GM21529 (cell line): ENCODE measurements around the gene CAMK1D.

Experiments used
- ATAC-seq: cut with Tn5 transposase; IDR thresholded peaks from one replicate; pipeline ENCODE4 v1.9.1; 2021; ENCODE audit not compliant: unreplicated experiment

Gene CAMK1D

GRCh38 chr10:12589291-12589690, 239.9 kb downstream of the CAMK1D start:
- no peak for ATAC-seq

- ATAC-seq, result no peak
These were observed 240.4 kb downstream of the CAMK1D start for GRCh38 chr10:12589791-12590190.

- no peak for ATAC-seq
These were observed 241.6 kb downstream of the CAMK1D start for GRCh38 chr10:12590675-12591659.

GRCh38 chr10:12592967-12593366, 243.6 kb downstream of the CAMK1D start:
- no peak for ATAC-seq

- no peak for ATAC-seq
These were observed 245.1 kb downstream of the CAMK1D start for GRCh38 chr10:12594448-12594944.

- no peak for ATAC-seq
These were observed 246.7 kb downstream of the CAMK1D start for GRCh38 chr10:12595936-12596576.

- no peak for ATAC-seq
These were observed 247.8 kb downstream of the CAMK1D start for GRCh38 chr10:12597176-12597575.

- ATAC-seq, result no peak
These were observed 248.7 kb downstream of the CAMK1D start for GRCh38 chr10:12597788-12598765.

- ATAC-seq, result no peak
These were observed 251.3 kb downstream of the CAMK1D start for GRCh38 chr10:12600652-12601051.

GRCh38 chr10:12602521-12602920, 253.2 kb downstream of the CAMK1D start:
- no peak for ATAC-seq

GRCh38 chr10:12603766-12604470, 254.6 kb downstream of the CAMK1D start:
- ATAC-seq, result no peak

- ATAC-seq, result peak; percentile 70
These were observed 256.4 kb downstream of the CAMK1D start for GRCh38 chr10:12605580-12606405.

GRCh38 chr10:12606461-12606860, 257.1 kb downstream of the CAMK1D start:
- ATAC-seq, result no peak

- no peak for ATAC-seq
These were observed 259.4 kb downstream of the CAMK1D start for GRCh38 chr10:12608761-12609160.

GRCh38 chr10:12609435-12609834, 260.1 kb downstream of the CAMK1D start:
- ATAC-seq, result no peak

- no peak for ATAC-seq
These were observed 263.8 kb downstream of the CAMK1D start for GRCh38 chr10:12613136-12613535.

- ATAC-seq, result no peak
These were observed 265.0 kb downstream of the CAMK1D start for GRCh38 chr10:12614177-12614995.
